GM18505 (cell line): Measurements from ENCODE around the gene MAX.

Experiments used
- ATAC-seq: cut with Tn5 transposase; IDR thresholded peaks from one replicate; pipeline ENCODE4 v1.9.1; 2021; ENCODE audit not compliant: unreplicated experiment
- POLR2A ChIP-seq: IDR thresholded peaks from 4 replicates; pipeline ENCODE4 v1.6.1; 2011; ENCODE audit warnings: borderline replicate concordance; ENCODE audit not compliant: insufficient read depth, insufficient read length; ENCODE audit errors: extremely low read depth

MAX gene

DNA sequence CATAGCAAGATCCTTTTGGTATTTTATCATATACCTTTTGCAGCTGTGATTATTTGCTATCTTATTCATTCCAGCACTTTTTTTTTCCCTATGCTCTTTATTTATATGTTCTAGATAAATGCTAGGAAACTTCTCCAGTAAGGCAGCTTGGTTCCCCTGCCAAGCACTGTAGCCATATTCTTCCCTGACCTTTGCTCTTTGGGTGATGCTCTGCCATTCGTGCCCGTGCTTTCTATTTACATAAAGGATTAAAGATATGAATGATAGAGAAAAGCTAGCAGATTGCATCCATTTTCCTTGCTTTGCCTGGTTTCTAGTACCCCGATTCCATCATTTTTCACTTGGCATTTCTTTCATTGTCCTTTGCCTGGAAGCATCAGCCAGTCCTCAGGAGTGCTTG lies 73.4 kb downstream of the MAX start:
- ATAC-seq = no peak
- no peak for TF ChIP-seq POLR2A

GRCh38 chr14:65027127-65027799 lies 75.1 kb downstream of the MAX start:
- TF ChIP-seq POLR2A = no peak
- ATAC-seq = no peak

DNA sequence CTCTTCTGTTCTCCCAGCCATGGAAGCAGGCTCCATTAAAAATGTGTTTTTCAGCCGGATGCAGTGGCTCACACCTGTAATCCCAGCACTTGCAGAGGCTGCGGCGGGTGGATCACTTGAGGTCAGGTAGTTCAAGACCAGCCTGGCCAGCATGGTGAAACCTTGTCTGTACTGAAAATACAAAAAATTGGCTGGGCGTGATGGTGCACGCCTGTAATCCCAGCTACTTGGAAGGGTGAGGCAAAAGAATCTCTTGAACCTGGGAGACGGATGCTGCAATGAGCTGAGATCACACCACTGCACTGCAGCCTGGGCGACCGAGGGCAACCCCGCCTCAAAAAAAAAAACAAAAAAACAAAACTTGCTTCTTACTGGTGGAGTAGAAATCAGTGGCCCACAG lies 75.8 kb downstream of the MAX start:
- ATAC-seq = no peak
- TF ChIP-seq POLR2A = no peak

- ATAC-seq = no peak
- no peak for TF ChIP-seq POLR2A
Measured at GRCh38 chr14:65025818-65026217, 76.5 kb downstream of the MAX start.
